Thoracic aorta (tissue), 2 donors: ENCODE results near the gene VPS72. TPM values are rescaled to one million over a fixed set of nuclear protein-coding genes. Genes with fewer than 3 reads are reported as not detected.
A peak's percentile ranks its signal among the peaks of the same experiment; 100 is the strongest.
"Not testable (repeated sequence)": the region's sequence is repeated elsewhere in the genome, so short reads cannot be mapped to it uniquely, and the experiment has no call there.

Experiments used
- ATAC-seq: fragments of 150-250 bp; one replicate; pipeline ENCODE4 v1.8.0; 2017; ENCODE audit warnings: low read depth; ENCODE audit not compliant: insufficient number of reproducible peaks, low FRiP score
- DNase-seq: peaks from one replicate; pipeline ENCODE4 v3.0.0-alpha.2; 2020; ENCODE audit warnings: low spot score
- H3K27ac ChIP-seq, 2 donors: fragments of 200-600 bp; sonication (generic); 1 replicate in 1 of 2; 2 replicates in 1 of 2; pipeline ENCODE4 v1.5.1; 2016; ENCODE audit warnings: mild to moderate bottlenecking in 2 of 2, moderate library complexity in 2 of 2
- H3K27me3 ChIP-seq: fragments of 200-600 bp; sonication (generic); replicated peaks from 2 replicates; pipeline ENCODE4 v1.6.0; 2016; ENCODE audit warnings: mild to moderate bottlenecking; ENCODE audit not compliant: insufficient read depth
- H3K36me3 ChIP-seq: fragments of 200-600 bp; sonication (generic); one replicate; pipeline ENCODE4 v1.5.1; 2016
- H3K4me1 ChIP-seq, 2 donors: fragments of 200-600 bp; sonication (generic); 1 replicate in 1 of 2; 2 replicates in 1 of 2; pipeline versions ENCODE4 v1.5.1 to v1.6.0; 2016; ENCODE audit warnings: low read depth in 2 of 2, mild to moderate bottlenecking in 1 of 2; ENCODE audit not compliant: control insufficient read depth in 1 of 2
- H3K4me3 ChIP-seq: fragments of 200-600 bp; sonication (generic); 2 replicates; pipeline ENCODE4 v1.5.1; 2016; ENCODE audit warnings: mild to moderate bottlenecking
- H3K9me3 ChIP-seq: fragments of 200-600 bp; sonication (generic); 2 replicates; pipeline ENCODE4 v1.5.1; 2016
- total RNA-seq, 2 donors: library from RNA; depleted of rRNA; stranded (reverse); fragments of >200 nt; gene quantifications; one replicate each; pipeline versions ENCODE4 v1.1.0 to v1.2.3, GENCODE V29; 2016
- TF ChIP-seq, protein P1 (sequence below): fragments of 200-600 bp; sonication (generic); IDR thresholded peaks from one replicate; pipeline ENCODE4 v1.5.1; 2019; ENCODE audit warnings: antibody characterized with exemption

The VPS72 gene
- total RNA-seq, 2 donors from 2014 or later: 32.5 to 39.7 TPM

DNA sequence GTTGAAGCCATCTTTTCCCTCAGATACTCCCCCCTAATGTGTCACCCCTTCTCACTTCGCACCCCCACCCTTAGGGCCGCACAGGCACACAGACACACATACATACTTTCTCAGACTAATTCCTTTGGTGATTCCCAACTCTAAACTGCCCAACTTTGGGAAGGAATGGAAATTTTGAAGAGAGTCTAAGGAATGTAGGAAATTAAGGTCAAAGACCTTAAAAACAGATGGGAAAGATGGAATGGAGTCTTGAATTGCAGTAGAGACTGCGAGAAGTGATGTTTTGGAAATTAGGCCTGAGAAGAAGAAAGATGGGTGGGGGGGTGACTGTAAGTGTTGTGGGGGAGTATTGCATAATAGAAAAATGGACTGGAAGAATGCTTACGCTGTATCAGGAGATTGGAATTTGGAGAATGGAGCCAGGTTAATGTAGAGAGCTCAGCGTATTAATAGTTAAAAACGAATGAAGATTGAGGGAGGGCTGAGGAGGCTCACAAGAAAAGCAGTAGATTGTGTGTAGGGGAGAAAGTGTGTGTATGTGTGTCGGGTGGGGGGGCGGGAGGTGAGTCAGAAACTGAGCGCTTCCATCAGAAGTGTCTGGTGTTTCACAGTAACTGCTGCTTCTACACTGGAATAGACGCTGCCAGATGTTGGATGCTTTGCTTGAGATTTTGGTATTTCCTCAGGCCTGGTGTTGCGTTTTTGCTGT is 10.0 kb upstream of the VPS72 start:
- TF ChIP-seq, protein P1, sequence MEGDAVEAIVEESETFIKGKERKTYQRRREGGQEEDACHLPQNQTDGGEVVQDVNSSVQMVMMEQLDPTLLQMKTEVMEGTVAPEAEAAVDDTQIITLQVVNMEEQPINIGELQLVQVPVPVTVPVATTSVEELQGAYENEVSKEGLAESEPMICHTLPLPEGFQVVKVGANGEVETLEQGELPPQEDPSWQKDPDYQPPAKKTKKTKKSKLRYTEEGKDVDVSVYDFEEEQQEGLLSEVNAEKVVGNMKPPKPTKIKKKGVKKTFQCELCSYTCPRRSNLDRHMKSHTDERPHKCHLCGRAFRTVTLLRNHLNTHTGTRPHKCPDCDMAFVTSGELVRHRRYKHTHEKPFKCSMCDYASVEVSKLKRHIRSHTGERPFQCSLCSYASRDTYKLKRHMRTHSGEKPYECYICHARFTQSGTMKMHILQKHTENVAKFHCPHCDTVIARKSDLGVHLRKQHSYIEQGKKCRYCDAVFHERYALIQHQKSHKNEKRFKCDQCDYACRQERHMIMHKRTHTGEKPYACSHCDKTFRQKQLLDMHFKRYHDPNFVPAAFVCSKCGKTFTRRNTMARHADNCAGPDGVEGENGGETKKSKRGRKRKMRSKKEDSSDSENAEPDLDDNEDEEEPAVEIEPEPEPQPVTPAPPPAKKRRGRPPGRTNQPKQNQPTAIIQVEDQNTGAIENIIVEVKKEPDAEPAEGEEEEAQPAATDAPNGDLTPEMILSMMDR: no peak
- Histone ChIP-seq H3K36me3 (peaks cover 6% of the 10 kb centered on the region), H3K4me3 (peak overlapping the region; percentile 94), H3K4me1 (peaks cover 9 to 44% of the 10 kb centered on the region in 2 donors), H3K27ac (peak overlapping the region; percentile 73 to 97), H3K9me3 (no peaks in the 10 kb centered on the region), H3K27me3 (no peaks in the 10 kb centered on the region)
- ATAC-seq (no peak), DNase-seq (no peak)

DNA sequence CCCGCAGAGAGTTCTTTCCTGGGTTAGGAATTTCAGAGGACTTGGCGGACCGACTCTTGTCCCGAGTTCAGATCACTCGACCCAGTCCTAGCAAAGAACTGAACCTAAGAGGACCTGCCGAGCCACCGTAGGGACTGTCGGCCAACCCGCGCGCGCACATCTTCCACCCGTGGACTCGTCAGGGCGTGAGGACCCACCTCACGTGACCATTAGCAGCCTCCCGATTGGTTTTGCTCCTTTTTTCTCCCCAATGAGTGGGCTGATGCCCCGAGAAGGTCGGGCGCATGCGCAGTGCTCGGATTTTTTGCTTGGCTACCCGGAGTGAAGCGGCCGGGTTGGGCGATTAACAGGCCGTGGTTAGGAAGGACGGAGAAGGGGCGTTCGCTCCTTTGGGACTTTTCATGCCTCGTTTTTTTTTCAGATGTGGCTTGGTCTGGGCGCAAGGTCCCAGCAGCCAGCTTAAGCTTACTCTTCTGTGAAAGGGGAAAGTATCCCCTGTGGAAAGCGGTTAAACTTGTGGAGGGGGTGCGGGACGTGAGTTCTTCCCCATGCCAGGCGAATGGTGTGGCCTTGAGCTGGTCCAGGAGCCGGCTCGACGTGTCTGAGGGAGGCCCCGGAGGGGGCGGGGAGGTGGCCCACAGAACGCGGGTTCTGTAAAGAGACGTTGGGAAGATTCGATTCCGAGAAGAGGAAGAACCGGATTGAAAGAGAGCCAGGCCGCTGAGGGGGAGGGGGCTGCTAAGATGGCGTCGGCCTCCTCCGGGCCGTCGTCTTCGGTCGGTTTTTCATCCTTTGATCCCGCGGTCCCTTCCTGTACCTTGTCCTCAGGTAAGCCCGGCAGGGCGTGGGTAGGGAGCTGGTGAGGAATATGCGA is 8.5 kb upstream of the VPS72 start, which contains the start of gene PIP5K1A:
Gene PIP5K1A, plus strand, starts transcription at position 299 of the 874 bp plus-strand sequence. Its CDS starts 445 bp downstream, at position 744.
- peak; percentile 93 for ATAC-seq
- peak within 1 kb of the TSS; percentile 94 for H3K4me3 ChIP-seq
- peak within 1 kb of the TSS; percentile 87 to 97 for H3K27ac ChIP-seq
- H3K36me3 ChIP-seq: peaks cover 6% of the 10 kb centered on the region
- H3K27me3 ChIP-seq: no peaks in the 10 kb centered on the region
- TF ChIP-seq, protein P1: no peak
- DNase-seq: peak; percentile 97
- H3K9me3 ChIP-seq: no peaks in the 10 kb centered on the region
- H3K4me1 ChIP-seq: peaks cover 9 to 35% of the 10 kb centered on the region in 2 donors

DNA sequence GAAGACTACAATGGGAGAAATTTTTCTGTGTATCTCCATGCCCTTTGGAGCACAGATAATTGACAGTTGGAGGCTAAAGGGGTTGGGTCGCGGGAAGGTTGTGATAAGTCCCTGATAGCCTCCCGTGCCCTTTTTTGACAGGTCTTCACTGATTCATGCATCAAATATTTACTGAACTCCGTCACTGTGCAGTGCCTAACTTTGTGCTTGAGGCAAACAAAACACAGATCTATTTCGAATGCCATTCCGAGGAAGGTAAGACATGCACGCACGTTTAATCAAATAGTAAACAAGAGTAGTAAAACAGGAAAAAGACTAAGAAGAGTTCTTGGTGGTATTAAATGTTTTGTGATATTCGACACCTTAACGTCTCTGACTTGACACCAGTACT is 7.9 kb upstream of the VPS72 start:
- no peak for ATAC-seq
- H3K4me1 ChIP-seq: peaks cover 9 to 35% of the 10 kb centered on the region in 2 donors

DNA sequence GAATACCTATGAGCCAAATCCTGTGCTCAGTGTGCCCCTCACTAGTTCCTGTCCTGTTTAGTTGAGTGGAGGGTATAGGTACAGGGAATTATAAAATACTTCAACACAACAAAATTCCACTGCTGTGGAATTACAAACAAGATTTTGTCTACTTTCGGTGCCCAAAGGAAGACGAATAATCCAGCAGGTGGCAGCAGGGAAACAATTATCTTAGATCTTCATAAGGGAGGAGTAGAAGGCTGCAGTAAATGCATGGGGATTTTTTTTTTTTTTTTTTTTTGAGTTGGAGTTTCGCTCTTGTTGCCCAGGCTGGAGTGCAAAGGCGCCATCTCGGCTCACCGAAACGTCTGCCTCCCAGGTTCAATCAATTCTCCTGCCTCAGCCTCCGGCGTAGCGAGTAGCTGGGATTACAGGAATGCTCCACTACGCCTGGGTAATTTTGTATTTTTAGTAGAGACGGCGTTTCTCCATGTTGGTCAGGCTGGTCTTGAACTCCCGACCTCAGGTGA is 6.3 kb upstream of the VPS72 start:
- DNase-seq: no peak
- H3K4me1 ChIP-seq: peaks cover 9 to 20% of the 10 kb centered on the region in 2 donors

More for the DNA sequence above, 7.9 kb upstream of the VPS72 start:
- peak overlapping the region; percentile 44 to 97 for H3K27ac ChIP-seq
- H3K9me3 ChIP-seq: no peaks in the 10 kb centered on the region
- TF ChIP-seq, protein P1: no peak
- no peak for DNase-seq
- no peaks in the 10 kb centered on the region for H3K27me3 ChIP-seq
- H3K4me3 ChIP-seq: peak overlapping the region; percentile 94
- H3K36me3 ChIP-seq: peaks cover 4% of the 10 kb centered on the region

DNA sequence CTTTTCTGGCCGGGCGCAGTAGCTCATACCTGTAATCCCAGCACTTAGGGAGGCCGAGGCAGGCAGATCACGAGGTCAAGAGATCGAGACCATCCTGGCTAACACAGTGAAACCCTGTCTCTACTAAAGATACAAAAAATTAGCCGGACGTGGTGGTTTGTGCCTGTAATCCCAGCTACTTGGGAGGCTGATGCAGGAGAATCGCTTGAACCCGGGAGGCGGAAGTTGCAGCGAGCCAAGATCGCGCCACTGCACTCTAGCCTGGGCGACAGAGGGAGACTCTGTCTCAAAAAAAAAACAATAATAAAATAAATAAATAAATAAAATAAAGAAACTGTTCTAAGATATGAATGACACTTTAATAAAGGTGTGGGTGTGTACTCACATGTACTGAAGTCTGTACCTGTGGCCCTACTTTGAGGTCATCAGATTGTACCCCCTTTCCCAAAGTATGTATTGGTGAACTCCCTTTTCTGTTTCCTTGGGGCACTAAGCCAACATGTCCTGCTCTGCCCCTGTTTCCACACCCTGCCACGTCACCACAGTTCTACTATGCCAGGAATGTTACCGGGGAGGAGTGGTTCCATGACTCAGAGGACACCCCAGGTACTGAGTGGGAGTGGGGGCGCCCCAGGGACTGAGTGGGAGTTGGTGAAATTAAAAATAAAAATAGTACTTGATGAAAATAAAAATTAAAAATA is 5.0 kb upstream of the VPS72 start:
- not testable (repeated sequence) for H3K27ac ChIP-seq, H3K9me3 ChIP-seq, H3K4me3 ChIP-seq, H3K27me3 ChIP-seq, H3K36me3 ChIP-seq, ATAC-seq
- H3K4me1 ChIP-seq: peaks cover 8 to 22% of the 10 kb centered on the region in 2 donors
- DNase-seq: peak; percentile 49

More for the DNA sequence above, 6.3 kb upstream of the VPS72 start:
- Histone ChIP-seq H3K27me3 (no peaks in the 10 kb centered on the region), H3K4me3 (peak overlapping the region; percentile 47), H3K9me3 (no peaks in the 10 kb centered on the region), H3K36me3 (no peaks in the 10 kb centered on the region), H3K27ac (peak overlapping the region; percentile 53 to 55)
- TF ChIP-seq, protein P1: peak; percentile 37
- peak; percentile 11 for ATAC-seq
